ENCODE data around the gene ESF1.
"Not testable (repeated sequence)": the region's sequence is repeated elsewhere in the genome, so short reads cannot be mapped to it uniquely, and the experiment has no call there.

ESF1 gene

GRCh38 chr20:13790708-13791107 lies 6.0 kb upstream of the ESF1 start:
- DNase-seq (ENCODE audit: low read depth in 2 of 2): no peak

GRCh38 chr20:13788167-13788834 lies 3.6 kb upstream of the ESF1 start:
- no peak for DNase-seq (ENCODE audit: low read depth in 2 of 2)

GRCh38 chr20:13786143-13786828 lies 1.6 kb upstream of the ESF1 start:
- DNase-seq (ENCODE audit: low read depth in 2 of 2): no peak

- DNase-seq (ENCODE audit: low read depth in 2 of 2): no peak
Measured at GRCh38 chr20:13784271-13784892, 337 bp downstream of the ESF1 start.

- DNase-seq (ENCODE audit: low read depth in 2 of 2): no peak
Measured at GRCh38 chr20:13783528-13783927, 1.2 kb downstream of the ESF1 start.

- DNase-seq (ENCODE audit: low read depth in 2 of 2): no peak
Measured at GRCh38 chr20:13778827-13779226, 5.9 kb downstream of the ESF1 start.

- no peak for DNase-seq (ENCODE audit: low read depth in 2 of 2)
Measured at GRCh38 chr20:13777171-13777601, 7.5 kb downstream of the ESF1 start.

GRCh38 chr20:13775867-13776266 lies 8.9 kb downstream of the ESF1 start:
- no peak for DNase-seq (ENCODE audit: low read depth in 2 of 2)

GRCh38 chr20:13772529-13772928 lies 12.2 kb downstream of the ESF1 start:
- no peak for DNase-seq (ENCODE audit: low read depth in 2 of 2)

- no peak for DNase-seq (ENCODE audit: low read depth in 2 of 2)
Measured at GRCh38 chr20:13771853-13772453, 12.8 kb downstream of the ESF1 start.

- no peak for DNase-seq (ENCODE audit: low read depth in 2 of 2)
Measured at GRCh38 chr20:13770141-13770540, 14.6 kb downstream of the ESF1 start.

GRCh38 chr20:13765868-13766416 lies 18.8 kb downstream of the ESF1 start:
- no peak for DNase-seq (ENCODE audit: low read depth in 2 of 2)

- DNase-seq (ENCODE audit: low read depth in 2 of 2): no peak
Measured at GRCh38 chr20:13765299-13765698, 19.4 kb downstream of the ESF1 start.

GRCh38 chr20:13760451-13760946 lies 24.2 kb downstream of the ESF1 start:
- not testable (repeated sequence) for DNase-seq (ENCODE audit: low read depth in 2 of 2)

GRCh38 chr20:13758884-13759283 lies 25.8 kb downstream of the ESF1 start:
- no peak for DNase-seq (ENCODE audit: low read depth in 2 of 2)

- no peak for DNase-seq (ENCODE audit: low read depth in 2 of 2)
Measured at GRCh38 chr20:13756551-13756950, 28.2 kb downstream of the ESF1 start.

GRCh38 chr20:13755809-13756208 lies 28.9 kb downstream of the ESF1 start:
- DNase-seq (ENCODE audit: low read depth in 2 of 2): no peak

- no peak for DNase-seq (ENCODE audit: low read depth in 2 of 2)
Measured at GRCh38 chr20:13753436-13754036, 31.2 kb downstream of the ESF1 start.

GRCh38 chr20:13749811-13750210 lies 34.9 kb downstream of the ESF1 start:
- no peak for DNase-seq (ENCODE audit: low read depth in 2 of 2)

- no peak for DNase-seq (ENCODE audit: low read depth in 2 of 2)
Measured at GRCh38 chr20:13745784-13746183, 38.9 kb downstream of the ESF1 start.

GRCh38 chr20:13744352-13744751 lies 40.4 kb downstream of the ESF1 start:
- DNase-seq (ENCODE audit: low read depth in 2 of 2): no peak

GRCh38 chr20:13741879-13742278 lies 42.8 kb downstream of the ESF1 start:
- DNase-seq (ENCODE audit: low read depth in 2 of 2): no peak
